GM21717 (cell line): Measurements from ENCODE around the gene P2RY13.

Experiments used
- ATAC-seq: cut with Tn5 transposase; IDR thresholded peaks from one replicate; pipeline ENCODE4 v1.9.1; 2021; ENCODE audit warnings: mild to moderate bottlenecking, moderate library complexity; ENCODE audit not compliant: unreplicated experiment

Gene P2RY13

DNA sequence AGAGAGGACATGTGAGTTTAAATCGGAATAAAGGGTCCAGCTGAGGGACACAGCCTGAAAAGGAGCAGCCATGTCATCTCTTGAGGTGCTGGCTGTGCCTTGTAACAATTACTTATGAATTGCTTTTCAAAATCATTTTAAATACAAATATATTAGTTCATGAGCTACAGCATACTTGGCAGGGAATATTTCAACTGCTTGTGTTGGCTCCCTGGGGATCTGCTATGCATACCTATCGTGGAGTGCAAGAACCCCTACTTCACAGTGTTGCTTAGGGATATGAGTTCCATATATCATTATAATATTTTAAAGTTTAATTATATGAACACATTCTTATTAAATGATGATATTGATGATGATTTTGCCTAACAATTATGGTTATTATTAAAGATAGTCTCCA lies 31.9 kb downstream of the P2RY13 start:
- ATAC-seq: no peak

DNA sequence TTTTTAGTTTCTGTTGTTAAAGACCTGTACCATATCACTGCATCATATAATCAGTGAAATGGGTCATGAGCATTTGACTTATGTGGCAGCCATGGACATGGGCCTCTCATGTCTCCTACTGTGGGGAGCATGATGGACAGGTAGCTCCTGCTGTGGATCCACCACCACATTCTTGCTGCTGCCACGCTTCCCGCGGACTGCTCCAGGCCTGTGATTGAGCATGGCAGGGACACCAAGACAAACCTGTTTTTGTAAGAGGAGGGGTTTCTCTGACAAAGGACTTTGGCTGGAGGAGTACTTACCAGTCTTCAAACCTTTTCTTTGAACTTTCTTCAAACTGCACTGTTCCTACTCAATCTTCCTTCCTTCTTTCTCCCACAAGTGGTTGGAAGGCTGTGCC lies 33.1 kb downstream of the P2RY13 start:
- ATAC-seq: no peak

DNA sequence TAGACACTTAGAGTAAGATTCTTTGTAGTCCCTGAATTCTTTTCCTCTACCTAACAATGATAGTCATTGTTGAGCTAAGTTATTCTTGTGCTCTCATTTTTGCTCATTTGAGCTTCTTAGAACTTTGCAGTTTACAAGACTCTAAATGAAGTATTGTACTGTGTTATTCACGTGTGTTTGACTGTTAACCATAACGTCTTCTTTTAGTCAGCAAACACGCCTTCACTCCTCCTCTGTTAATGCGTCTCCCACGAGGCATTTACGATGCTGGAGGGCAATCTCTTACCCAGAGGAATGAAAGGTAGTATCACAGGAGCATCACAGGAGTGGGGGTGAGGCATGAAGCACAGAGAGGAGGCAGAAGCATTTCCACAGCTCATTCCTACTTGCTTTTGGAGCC lies 36.2 kb downstream of the P2RY13 start:
- ATAC-seq: no peak

DNA sequence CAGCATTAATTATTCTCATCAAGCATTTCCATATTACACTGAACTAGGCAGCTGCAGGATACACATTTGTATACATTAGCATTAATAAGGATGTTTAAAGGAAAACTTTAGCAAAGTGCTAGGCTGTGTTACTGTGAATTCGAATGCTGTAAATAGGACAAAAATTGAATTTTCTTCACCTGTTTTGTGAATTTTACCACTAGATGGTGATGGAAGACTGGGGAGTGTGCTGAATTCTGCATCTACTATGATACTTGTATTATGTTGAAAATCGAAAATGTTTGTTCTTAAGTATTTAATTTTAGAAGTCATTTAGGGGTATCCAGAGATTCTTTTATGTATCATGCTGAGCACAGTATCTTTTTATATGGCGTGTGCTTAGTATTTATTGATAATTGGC lies 38.7 kb downstream of the P2RY13 start:
- no peak for ATAC-seq

DNA sequence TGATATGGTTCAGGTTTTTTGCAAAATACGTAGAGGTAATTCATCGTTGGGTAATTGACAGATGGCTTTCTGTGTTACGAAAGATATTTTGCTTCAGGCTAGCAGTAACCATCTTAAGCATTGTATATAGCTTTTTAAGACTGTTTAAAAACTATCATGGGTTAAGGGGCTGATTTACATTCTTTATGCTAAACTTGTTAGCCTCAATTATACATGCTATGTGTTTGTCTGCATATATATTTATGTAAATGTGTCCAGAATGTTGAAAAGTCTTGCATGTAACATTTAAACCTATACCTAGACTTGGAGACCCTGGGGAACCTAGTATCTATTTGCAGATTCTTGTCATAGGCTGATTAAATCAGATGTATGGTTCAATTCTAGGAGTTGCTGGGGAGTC lies 39.9 kb downstream of the P2RY13 start:
- ATAC-seq: no peak

DNA sequence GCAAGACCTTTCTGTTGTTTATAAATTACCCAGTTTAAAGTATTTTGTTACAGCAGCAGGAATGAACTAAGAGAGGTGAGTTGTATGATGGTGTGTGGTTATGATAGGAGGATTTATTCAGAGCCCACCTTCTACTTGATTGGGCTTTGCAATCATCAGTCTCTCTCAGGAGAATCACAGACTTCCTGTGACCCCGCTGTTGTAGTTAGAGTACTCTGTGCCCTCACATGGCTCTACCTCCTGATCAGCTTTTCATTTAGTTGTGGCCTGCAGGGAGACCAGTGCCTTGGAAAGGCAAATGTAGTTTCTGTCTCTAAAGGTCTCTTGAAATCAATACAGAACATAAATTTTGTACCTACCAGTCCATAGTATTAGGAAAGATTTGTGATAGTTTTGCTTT lies 43.4 kb downstream of the P2RY13 start:
- no peak for ATAC-seq

DNA sequence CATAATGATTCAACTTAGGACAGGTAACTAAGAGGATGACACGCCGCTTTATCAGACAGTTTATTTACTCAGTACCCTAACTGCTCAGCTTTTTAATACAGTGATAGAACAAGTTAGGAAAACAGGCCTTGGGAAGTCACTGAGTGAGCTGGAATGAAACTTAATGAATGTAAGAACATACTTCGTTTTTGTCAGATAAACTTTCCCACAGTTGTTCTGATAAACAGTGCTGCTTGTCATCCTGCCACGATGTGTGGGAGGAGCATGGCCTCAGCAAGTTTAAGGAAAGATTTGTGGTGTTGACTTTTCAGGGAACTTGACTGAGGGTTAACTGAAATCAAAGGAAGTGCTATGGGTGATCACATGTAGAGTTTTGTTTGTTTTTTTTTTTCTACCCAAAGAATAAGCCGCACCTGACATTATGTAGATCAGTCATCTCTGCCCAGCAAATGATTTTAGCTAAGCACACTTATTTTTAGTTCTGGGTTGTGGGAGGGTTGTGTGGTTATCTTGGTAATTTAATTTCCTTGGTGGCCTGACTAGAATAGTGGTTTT lies 45.4 kb downstream of the P2RY13 start:
- ATAC-seq: no peak

DNA sequence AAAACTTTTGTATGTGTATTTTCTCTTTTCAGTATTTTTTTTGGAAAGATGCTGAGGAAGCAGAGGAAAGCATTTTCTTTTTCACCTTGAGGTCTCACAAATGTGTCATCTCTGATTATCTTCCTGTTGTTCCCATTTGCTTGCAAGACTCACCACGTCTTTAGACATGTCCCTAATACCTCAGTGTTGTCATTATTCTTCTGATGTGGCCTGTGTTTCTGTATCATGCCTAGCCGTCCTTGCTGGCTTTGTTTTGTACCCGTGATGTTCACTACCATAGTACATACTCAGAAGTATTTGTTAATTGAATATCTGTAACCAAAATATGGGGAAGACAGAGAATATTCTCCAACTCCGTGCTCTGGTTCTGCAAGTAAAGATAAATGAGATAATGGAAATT lies 46.0 kb downstream of the P2RY13 start:
- no peak for ATAC-seq

DNA sequence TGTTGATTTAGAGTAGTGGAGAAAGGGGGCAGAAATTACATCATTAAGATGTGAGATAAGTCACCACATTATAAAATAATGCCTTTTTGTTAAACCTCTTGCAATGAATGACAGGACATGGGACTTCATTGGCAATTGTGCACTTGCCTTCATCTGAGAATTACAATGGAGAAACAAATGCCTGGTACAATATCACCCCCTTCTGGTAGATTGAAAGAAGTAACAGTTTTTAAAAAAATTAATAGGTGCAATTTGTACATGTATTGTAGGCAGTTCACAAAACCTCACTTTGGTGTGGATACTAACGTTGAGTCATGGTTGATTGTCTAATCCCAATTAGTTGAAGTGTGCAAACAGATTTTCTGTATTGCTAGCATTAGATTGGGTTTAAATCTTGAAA lies 46.4 kb downstream of the P2RY13 start:
- no peak for ATAC-seq

DNA sequence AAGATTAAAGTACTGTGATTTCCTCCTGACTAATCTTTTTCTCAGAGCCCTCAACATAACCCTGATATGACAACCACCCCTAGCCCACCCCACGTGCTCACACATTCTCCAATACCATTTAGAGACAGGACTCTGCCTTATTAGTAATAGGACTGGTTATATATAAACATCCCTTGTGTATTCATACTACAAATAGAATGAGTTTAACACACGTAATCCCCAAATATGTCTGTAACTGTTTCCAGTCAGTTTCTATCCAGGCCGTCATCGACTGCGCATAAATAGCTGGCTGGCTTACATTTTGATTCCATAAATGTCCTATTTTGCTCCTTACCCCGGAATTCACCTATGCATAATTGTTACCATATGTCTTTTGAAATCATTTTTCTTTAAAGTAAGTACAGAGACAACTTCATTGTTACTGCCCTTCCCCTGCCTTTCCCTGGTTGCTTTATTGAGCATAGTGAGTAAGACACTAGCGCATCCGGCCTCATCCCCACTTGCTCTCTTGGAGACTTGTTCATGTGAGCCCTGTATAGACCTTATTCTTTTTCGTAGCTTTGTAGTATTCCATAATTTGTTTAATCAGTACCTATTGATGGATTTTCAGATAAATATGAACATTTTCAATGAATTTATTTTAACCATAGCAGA lies 47.6 kb downstream of the P2RY13 start:
- ATAC-seq: no peak

DNA sequence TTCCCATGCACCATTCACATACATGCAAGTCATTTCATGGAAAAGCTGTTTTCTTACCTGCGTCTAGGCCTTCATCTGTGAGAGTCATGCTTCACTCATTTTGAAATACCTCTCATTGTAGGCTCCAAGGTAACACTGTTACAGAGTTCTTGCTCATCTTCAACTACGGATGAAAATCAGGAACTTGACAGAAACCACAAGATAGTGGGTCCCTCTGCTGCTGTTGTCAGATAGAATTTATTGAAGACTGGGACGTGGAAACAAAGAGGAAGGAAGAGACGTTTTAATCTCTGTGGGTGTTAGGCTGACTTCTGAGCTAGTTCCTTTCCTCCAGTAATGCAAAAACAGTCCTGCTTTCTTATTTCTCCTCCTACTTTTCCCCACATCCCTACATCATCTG lies 51.1 kb downstream of the P2RY13 start, which contains the start of gene P2RY14:
P2RY14 (minus strand) TSS at position 313 of the 400 bp plus-strand sequence. CDS start 64,226 bp downstream, outside the sequence.
- peak; percentile 30 for ATAC-seq

DNA sequence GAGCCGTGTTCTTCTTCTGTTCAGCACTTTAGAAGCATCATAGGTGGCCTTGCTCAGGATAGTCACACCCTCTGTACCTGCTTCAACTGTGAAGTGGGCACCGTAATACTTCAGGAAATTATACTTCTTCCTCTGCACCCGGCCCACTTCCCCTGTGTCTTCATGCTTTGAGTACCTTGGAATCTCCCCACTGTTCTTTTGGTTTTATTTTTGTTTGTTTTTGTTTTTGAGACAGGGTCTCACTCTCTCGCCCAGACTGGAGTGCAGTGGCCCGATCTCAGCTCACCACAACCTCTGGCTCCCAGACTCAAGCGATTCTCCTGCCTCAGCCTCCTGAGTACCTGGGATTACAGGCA lies 52.7 kb downstream of the P2RY13 start:
- peak; percentile 64 for ATAC-seq
